Chondrocyte (in vitro differentiated cells): ENCODE data around the gene CCDC182. TPM values are rescaled to one million over a fixed set of nuclear protein-coding genes. Genes with fewer than 3 reads are reported as not detected.

Experiments
- DNase-seq: peaks from one replicate; pipeline ENCODE4 v3.0.0; 2021; ENCODE audit warnings: mixed read lengths, low spot score
- H3K27ac Mint-ChIP-seq: one replicate; pipeline ENCODE4 v1.8.0; 2021; ENCODE audit warnings: mild to moderate bottlenecking, moderate library complexity, mixed read lengths; ENCODE audit not compliant: unreplicated experiment
- H3K27me3 Mint-ChIP-seq: 2 replicates; pipeline ENCODE4 v1.8.0; 2021; ENCODE audit warnings: low read depth, mixed read lengths
- H3K36me3 Mint-ChIP-seq: 2 replicates; pipeline ENCODE4 v1.8.0; 2021; ENCODE audit warnings: low read depth, mixed read lengths
- H3K4me1 Mint-ChIP-seq: 2 replicates; pipeline ENCODE4 v1.8.0; 2021; ENCODE audit warnings: low read depth, mild to moderate bottlenecking, mixed read lengths
- H3K4me3 Mint-ChIP-seq: one replicate; pipeline ENCODE4 v1.8.0; 2021; ENCODE audit warnings: mild to moderate bottlenecking, moderate library complexity, mixed read lengths; ENCODE audit not compliant: unreplicated experiment
- H3K9me3 Mint-ChIP-seq: 2 replicates; pipeline ENCODE4 v1.8.0; 2021; ENCODE audit warnings: low read depth, mixed read lengths
- total RNA-seq: library from RNA; stranded (reverse); gene quantifications from 3 replicates; pipeline ENCODE4 v1.2.1, GENCODE V29; 2021
- TF ChIP-seq, protein P1 (sequence below): fragments of 200-600 bp; sonication (generic); IDR thresholded peaks from 2 replicates; pipeline ENCODE4 v1.5.0; 2021; ENCODE audit warnings: antibody characterized with exemption, mild to moderate bottlenecking, moderate library complexity

CCDC182 gene
- total RNA-seq, 1 donor from 2014 or later = not detected

DNA sequence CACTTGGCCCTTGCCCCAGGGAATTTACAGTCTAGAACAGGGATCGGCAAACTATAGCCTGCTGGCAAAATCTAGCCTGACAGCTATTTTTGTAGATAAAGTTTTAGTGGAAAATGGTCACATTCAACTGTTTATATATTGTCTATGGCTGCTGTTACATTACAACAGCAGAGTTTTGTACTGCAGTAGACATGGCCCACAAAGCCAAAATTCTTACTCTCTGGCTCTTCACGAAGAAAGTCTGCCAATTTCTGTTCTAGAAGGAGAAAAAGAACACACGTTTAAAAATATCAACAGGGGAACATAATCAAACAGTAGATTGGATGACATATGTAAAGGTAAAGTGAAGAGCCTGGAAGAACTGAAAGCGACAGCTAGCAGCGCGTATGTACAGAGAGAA is 33.2 kb upstream of the CCDC182 start:
- Mint-ChIP-seq H3K4me3 (no peak overlapping the region), H3K36me3 (no peaks in the 10 kb centered on the region), H3K27me3 (peaks cover 28% of the 10 kb centered on the region), H3K9me3 (no peaks in the 10 kb centered on the region), H3K4me1 (peaks cover 7% of the 10 kb centered on the region), H3K27ac (no peak overlapping the region)
- TF ChIP-seq, protein P1, sequence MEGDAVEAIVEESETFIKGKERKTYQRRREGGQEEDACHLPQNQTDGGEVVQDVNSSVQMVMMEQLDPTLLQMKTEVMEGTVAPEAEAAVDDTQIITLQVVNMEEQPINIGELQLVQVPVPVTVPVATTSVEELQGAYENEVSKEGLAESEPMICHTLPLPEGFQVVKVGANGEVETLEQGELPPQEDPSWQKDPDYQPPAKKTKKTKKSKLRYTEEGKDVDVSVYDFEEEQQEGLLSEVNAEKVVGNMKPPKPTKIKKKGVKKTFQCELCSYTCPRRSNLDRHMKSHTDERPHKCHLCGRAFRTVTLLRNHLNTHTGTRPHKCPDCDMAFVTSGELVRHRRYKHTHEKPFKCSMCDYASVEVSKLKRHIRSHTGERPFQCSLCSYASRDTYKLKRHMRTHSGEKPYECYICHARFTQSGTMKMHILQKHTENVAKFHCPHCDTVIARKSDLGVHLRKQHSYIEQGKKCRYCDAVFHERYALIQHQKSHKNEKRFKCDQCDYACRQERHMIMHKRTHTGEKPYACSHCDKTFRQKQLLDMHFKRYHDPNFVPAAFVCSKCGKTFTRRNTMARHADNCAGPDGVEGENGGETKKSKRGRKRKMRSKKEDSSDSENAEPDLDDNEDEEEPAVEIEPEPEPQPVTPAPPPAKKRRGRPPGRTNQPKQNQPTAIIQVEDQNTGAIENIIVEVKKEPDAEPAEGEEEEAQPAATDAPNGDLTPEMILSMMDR = no peak
- no peak for DNase-seq

DNA sequence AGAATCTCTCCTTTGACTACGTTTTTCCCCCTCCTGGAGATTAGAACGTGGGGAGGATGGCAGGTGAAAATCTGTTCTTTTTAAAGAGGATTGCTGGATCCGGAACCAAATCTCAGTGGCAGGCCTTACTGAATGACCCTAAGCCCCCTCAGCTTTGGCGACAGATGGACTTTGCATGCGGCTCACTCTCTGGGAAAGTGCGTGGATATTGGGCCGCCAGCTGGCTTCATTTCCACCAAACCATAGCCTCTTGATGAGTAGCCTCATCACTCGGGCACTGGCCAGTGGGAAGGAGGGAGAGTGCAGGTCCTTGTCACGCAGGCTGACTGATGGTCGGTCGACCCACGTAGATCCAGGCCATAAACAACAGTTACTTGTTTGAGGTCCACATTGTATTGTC is 31.3 kb upstream of the CCDC182 start:
- peaks cover under 1% of the 10 kb centered on the region for H3K4me1 Mint-ChIP-seq
- no peak overlapping the region for H3K27ac Mint-ChIP-seq
- H3K4me3 Mint-ChIP-seq = no peak overlapping the region
- TF ChIP-seq, protein P1 = no peak
- H3K9me3 Mint-ChIP-seq = no peaks in the 10 kb centered on the region
- DNase-seq = no peak
- no peaks in the 10 kb centered on the region for H3K36me3 Mint-ChIP-seq
- peaks cover 43% of the 10 kb centered on the region for H3K27me3 Mint-ChIP-seq

DNA sequence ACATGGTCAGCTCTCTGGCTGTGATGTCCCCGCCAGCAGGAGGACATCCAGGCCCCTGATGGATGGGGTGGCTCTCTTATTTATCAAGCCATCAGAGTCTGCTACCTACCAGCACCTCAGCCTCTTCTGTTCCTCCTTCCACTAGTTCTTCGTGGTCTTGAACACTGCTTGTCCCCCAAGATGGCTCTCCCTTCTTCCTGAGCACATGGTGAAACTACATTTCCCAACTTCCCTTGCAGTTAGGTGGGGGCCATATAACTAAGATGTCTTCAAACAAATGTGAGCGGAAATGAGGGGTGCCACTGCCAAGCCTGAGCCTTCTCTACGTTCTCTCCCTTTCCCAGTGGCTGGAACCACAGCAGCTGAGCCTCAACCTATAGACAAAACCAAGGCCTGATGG is 29.8 kb upstream of the CCDC182 start:
- DNase-seq = no peak
- Mint-ChIP-seq H3K9me3 (no peaks in the 10 kb centered on the region), H3K36me3 (no peaks in the 10 kb centered on the region), H3K27me3 (peaks cover 52% of the 10 kb centered on the region), H3K27ac (no peak overlapping the region), H3K4me1 (no peaks in the 10 kb centered on the region), H3K4me3 (no peak overlapping the region)
- TF ChIP-seq, protein P1 = no peak

DNA sequence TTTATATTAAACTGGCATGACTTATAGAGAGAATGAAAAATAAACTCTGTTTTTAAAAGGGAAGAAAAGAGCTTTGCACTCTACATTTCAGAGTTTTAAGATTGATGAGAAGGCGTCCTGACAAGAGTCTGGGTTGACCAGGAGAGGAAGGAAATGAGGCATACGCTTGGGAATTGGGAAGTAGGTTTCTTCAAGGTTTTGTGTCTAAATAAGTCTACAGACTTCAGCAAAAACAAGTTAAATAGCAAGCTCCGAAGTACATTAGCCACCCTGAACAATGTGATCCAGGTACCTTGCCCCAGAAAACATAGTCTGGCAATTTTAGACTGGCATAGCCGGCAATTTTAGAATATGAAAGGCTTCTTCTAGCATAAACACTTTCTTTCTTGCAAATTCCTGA is 28.5 kb upstream of the CCDC182 start:
- TF ChIP-seq, protein P1 = no peak
- DNase-seq = no peak
- Mint-ChIP-seq H3K27me3 (peaks cover 61% of the 10 kb centered on the region), H3K36me3 (no peaks in the 10 kb centered on the region), H3K4me3 (no peak overlapping the region), H3K9me3 (no peaks in the 10 kb centered on the region), H3K4me1 (no peaks in the 10 kb centered on the region), H3K27ac (no peak overlapping the region)

DNA sequence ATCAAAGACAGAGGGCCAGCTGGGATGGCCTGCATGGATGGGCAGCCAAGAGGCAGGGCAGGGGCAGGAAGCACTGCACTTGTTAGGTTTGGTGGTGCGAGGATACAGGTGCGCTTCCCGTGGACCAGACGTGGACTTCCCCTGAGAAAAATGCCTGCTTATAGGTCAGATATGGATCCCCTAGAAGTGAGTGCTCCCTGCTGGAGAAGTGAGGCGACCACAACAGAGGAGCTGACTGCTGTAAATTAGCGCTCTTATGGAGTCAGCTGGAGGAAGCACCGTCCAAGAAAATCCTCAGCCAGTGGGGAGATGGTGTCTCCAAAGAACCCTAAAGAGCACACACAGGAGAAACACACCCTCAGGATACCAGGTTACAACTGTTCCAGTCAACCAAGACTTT is 27.7 kb upstream of the CCDC182 start:
- Mint-ChIP-seq H3K36me3 (no peaks in the 10 kb centered on the region), H3K4me1 (no peaks in the 10 kb centered on the region), H3K27me3 (peaks cover 68% of the 10 kb centered on the region), H3K4me3 (no peak overlapping the region), H3K9me3 (no peaks in the 10 kb centered on the region), H3K27ac (no peak overlapping the region)
- no peak for DNase-seq
- TF ChIP-seq, protein P1 = no peak
